ENCODE data around the gene GAB2. TPM values are rescaled to one million over a fixed set of nuclear protein-coding genes. Genes with fewer than 3 reads are reported as not detected.

The GAB2 gene
- total RNA-seq, 1 experiment from 2014 or later, result 10.6 TPM

DNA sequence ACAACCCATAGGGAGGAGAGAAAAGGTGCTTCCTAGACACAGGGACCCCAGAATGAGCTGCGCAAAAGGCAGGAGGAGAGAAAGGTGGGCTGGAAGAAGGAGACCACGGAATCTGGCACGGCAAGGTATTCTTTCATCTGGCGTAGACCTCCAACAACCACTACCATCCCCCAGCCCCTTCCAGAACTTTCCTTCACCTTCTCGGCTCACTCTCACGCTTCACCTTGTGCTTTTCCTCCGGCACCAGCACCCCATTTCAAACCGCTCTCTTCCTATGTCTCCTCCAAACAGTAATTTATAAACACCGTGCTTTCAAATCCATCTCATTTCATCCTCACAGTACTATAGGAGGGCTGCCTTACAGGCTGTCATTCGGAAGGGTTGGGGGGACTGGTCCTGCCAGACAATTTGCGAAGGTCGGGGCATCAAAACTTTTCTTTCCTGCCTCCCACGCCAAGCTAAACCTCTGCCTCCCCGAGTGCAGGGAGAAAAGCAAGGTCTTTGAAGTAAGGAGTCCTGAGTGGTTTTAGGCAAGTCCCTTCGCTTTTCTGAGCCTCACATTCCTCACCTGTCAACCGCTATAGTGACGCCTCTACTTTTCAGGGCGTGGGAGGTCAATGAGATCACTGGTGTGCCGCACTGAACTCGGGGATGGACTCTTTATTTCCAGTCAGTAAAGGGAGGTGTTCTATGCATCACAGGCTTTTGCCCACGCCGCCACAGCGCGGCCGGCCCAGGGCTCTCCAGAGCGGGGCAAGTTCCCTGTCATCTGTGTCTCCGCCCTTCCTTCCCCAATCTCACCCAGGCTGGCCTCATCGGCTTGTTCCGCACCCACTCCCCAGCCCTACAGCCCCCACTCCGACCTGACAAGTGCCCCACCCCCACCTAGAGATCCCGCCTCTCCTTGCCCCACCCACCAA, 230.0 kb downstream of the GAB2 start:
- TSS peak; percentile 33 for BruUV-seq (replicated peaks)
- no peak for DNase-seq
- Mint-ChIP-seq H3K9me3 (ENCODE audit: low read depth, unreplicated experiment) (no peaks in the 10 kb centered on the region), H3K36me3 (ENCODE audit: insufficient read depth, unreplicated experiment) (peaks cover 26% of the 10 kb centered on the region), H3K4me3 (ENCODE audit: low read depth, unreplicated experiment) (peak overlapping the region; percentile 99), H3K4me1 (ENCODE audit: low read depth, unreplicated experiment) (peaks cover 41% of the 10 kb centered on the region), H3K27me3 (ENCODE audit: unreplicated experiment) (no peaks in the 10 kb centered on the region), H3K27ac (ENCODE audit: unreplicated experiment) (peak overlapping the region; percentile 73)
- CTCF ChIA-PET, result interaction anchor here (0.5 to 0.7 kb wide), 6 partner anchors 40 to 1463 kb away, joined by 3 to 7 read pairs (median 3); no protein-coding TSS in a partner anchor
- intact Hi-C loops (cut with micrococcal nuclease; ENCODE audit: unreplicated experiment), result no loop called here
- TF ChIP-seq, protein P1, sequence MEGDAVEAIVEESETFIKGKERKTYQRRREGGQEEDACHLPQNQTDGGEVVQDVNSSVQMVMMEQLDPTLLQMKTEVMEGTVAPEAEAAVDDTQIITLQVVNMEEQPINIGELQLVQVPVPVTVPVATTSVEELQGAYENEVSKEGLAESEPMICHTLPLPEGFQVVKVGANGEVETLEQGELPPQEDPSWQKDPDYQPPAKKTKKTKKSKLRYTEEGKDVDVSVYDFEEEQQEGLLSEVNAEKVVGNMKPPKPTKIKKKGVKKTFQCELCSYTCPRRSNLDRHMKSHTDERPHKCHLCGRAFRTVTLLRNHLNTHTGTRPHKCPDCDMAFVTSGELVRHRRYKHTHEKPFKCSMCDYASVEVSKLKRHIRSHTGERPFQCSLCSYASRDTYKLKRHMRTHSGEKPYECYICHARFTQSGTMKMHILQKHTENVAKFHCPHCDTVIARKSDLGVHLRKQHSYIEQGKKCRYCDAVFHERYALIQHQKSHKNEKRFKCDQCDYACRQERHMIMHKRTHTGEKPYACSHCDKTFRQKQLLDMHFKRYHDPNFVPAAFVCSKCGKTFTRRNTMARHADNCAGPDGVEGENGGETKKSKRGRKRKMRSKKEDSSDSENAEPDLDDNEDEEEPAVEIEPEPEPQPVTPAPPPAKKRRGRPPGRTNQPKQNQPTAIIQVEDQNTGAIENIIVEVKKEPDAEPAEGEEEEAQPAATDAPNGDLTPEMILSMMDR (IDR thresholded peaks at IDR 0.05; ENCODE audit: unreplicated experiment), result no peak

DNA sequence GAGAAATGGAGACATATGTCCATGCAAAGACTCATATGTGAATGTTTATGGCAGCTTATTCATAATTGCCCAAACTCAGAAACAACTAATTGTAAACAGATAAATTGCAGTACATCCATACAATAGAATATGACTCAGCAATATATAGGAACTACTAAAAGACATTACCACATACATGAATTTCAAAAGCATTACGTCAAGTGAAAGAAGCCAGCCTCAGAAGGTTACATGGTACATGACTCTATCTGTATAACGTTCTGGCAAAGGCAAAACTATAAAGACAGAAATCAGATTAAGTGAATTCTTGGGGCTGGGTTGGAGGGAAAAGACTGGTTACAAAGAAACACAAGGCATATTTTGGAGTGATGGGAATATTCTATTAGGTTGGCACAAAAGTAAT, 236.4 kb downstream of the GAB2 start:
- H3K9me3 Mint-ChIP-seq (ENCODE audit: low read depth, unreplicated experiment), result no peaks in the 10 kb centered on the region
- no TSS peak for BruUV-seq (replicated peaks)
- H3K36me3 Mint-ChIP-seq (ENCODE audit: insufficient read depth, unreplicated experiment), result no peaks in the 10 kb centered on the region
- no peak for DNase-seq
- peaks cover 26% of the 10 kb centered on the region for H3K4me1 Mint-ChIP-seq (ENCODE audit: low read depth, unreplicated experiment)
- intact Hi-C loops (cut with micrococcal nuclease; ENCODE audit: unreplicated experiment), result no loop called here
- TF ChIP-seq, protein P1 (IDR thresholded peaks at IDR 0.05; ENCODE audit: unreplicated experiment), result no peak
- no peak overlapping the region for H3K27ac Mint-ChIP-seq (ENCODE audit: unreplicated experiment)
- H3K4me3 Mint-ChIP-seq (ENCODE audit: low read depth, unreplicated experiment), result no peak overlapping the region
- CTCF ChIA-PET, result no interaction called here
- no peaks in the 10 kb centered on the region for H3K27me3 Mint-ChIP-seq (ENCODE audit: unreplicated experiment)

DNA sequence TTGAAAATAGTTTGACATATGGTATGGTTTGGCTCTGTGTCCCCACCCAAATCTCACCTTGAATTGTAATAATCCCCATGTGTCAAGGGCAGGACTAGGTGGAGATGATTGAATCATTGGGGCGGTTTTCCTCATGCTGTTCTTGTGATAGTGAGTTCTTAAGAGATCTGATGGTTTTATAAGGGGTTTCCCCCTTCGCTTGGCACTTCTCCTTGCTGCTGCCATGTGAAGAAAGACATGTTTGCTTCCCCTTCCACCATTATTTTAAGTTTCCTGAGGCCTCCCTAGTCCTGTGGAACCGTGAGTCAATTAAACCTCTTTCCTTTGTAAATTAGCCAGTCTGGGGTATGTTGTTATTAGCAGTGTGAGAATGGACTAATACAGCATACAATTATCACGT, 236.9 kb downstream of the GAB2 start:
- no peaks in the 10 kb centered on the region for H3K9me3 Mint-ChIP-seq (ENCODE audit: low read depth, unreplicated experiment)
- no peaks in the 10 kb centered on the region for H3K27me3 Mint-ChIP-seq (ENCODE audit: unreplicated experiment)
- no TSS peak for BruUV-seq (replicated peaks)
- TF ChIP-seq, protein P1 (IDR thresholded peaks at IDR 0.05; ENCODE audit: unreplicated experiment), result no peak
- no peak overlapping the region for H3K4me3 Mint-ChIP-seq (ENCODE audit: low read depth, unreplicated experiment)
- H3K4me1 Mint-ChIP-seq (ENCODE audit: low read depth, unreplicated experiment), result peaks cover 22% of the 10 kb centered on the region
- CTCF ChIA-PET, result no interaction called here
- intact Hi-C loops (cut with micrococcal nuclease; ENCODE audit: unreplicated experiment), result no loop called here
- H3K27ac Mint-ChIP-seq (ENCODE audit: unreplicated experiment), result no peak overlapping the region
- H3K36me3 Mint-ChIP-seq (ENCODE audit: insufficient read depth, unreplicated experiment), result no peaks in the 10 kb centered on the region
- no peak for DNase-seq

DNA sequence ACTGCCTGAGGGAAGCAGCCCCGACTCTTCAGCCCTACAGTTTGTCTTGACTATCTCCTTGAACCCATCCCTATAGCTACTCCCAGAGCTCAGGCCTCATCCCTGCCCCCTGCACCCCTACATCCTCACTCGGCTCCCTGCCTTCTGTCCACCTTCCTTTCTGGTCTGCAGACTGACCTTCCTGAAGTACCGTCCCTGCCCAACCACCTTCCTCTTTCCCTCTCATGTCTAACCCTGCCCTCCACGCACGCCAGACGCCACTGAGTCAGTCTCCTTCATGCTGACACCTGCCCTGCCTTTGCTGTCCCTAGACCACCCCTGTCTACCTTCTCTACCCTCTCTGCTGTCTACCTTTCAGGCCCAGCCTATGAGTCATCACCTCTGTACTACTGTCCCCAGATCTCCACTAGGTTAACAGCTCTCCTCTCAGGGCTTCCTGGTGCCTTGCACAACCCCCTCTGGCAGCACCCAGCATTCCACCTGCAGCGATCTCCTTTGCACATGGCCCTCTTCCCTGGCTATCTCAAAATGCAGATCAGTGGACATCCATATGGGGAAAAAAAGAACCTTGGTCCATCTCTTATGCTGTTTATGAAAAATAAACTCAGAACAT, 238.1 kb downstream of the GAB2 start:
- CTCF ChIA-PET, result no interaction called here
- no peaks in the 10 kb centered on the region for H3K27me3 Mint-ChIP-seq (ENCODE audit: unreplicated experiment)
- peak; percentile 50 for DNase-seq
- peak overlapping the region; percentile 3 for H3K27ac Mint-ChIP-seq (ENCODE audit: unreplicated experiment)
- no peaks in the 10 kb centered on the region for H3K36me3 Mint-ChIP-seq (ENCODE audit: insufficient read depth, unreplicated experiment)
- intact Hi-C loops (cut with micrococcal nuclease; ENCODE audit: unreplicated experiment), result no loop called here
- no TSS peak for BruUV-seq (replicated peaks)
- H3K4me1 Mint-ChIP-seq (ENCODE audit: low read depth, unreplicated experiment), result peaks cover 20% of the 10 kb centered on the region
- TF ChIP-seq, protein P1 (IDR thresholded peaks at IDR 0.05; ENCODE audit: unreplicated experiment), result no peak
- no peak overlapping the region for H3K4me3 Mint-ChIP-seq (ENCODE audit: low read depth, unreplicated experiment)
- H3K9me3 Mint-ChIP-seq (ENCODE audit: low read depth, unreplicated experiment), result no peaks in the 10 kb centered on the region

All from Calu3 (cell line).